Measurements from ENCODE around the gene MAPRE3. TPM values are rescaled to one million over a fixed set of nuclear protein-coding genes. Genes with fewer than 3 reads are reported as not detected.

MAPRE3 gene
- total RNA-seq, 1 experiment from 2014 or later = 11.6 TPM

DNA sequence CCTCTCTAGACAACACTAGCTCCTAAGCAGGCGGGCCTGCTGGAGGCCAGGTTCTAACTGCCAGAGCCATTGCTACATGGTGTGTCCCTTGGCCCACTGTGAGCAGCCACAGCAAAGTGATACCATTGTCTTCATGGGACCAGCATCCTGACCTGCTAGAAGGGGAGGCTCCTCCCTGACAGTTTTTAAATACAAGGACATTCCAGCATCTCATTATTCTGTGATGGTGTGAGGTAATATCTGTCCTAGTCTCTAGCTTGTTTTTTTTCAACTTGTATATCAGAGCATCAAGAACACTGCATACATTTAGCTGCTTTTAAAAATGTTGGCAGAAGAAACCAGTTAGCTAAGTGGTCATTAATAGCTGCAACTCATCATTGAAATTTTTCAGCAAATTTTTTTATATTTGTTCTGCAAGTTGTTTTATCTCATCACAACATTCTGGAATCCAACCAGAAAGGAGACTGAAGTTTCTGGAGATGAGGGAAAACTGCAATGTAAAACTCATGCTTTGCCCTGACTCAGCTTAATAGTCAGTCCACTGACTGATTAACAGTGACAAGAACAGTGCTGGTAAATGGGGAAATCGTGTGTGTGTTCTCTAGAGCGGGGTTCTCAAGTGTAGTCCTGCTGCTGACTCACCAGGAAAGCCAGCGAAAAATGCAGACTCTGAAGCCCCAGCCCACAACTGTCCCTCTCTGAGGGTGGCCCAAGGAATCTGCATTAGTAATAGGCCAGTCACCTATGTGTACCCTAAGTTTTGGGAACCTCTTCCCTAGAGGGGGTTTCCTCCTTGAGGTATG lies 17.8 kb downstream of the MAPRE3 start:
- BruUV-seq (replicated peaks) = no TSS peak
- no peak for TF ChIP-seq POLR2AphosphoS5 (IDR thresholded peaks at IDR 0.05; ENCODE audit: low read depth, low read length)
- TF ChIP-seq, protein P1, sequence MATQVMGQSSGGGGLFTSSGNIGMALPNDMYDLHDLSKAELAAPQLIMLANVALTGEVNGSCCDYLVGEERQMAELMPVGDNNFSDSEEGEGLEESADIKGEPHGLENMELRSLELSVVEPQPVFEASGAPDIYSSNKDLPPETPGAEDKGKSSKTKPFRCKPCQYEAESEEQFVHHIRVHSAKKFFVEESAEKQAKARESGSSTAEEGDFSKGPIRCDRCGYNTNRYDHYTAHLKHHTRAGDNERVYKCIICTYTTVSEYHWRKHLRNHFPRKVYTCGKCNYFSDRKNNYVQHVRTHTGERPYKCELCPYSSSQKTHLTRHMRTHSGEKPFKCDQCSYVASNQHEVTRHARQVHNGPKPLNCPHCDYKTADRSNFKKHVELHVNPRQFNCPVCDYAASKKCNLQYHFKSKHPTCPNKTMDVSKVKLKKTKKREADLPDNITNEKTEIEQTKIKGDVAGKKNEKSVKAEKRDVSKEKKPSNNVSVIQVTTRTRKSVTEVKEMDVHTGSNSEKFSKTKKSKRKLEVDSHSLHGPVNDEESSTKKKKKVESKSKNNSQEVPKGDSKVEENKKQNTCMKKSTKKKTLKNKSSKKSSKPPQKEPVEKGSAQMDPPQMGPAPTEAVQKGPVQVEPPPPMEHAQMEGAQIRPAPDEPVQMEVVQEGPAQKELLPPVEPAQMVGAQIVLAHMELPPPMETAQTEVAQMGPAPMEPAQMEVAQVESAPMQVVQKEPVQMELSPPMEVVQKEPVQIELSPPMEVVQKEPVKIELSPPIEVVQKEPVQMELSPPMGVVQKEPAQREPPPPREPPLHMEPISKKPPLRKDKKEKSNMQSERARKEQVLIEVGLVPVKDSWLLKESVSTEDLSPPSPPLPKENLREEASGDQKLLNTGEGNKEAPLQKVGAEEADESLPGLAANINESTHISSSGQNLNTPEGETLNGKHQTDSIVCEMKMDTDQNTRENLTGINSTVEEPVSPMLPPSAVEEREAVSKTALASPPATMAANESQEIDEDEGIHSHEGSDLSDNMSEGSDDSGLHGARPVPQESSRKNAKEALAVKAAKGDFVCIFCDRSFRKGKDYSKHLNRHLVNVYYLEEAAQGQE (IDR thresholded peaks at IDR 0.05; ENCODE audit: insufficient read depth in 1 of 2, low read depth in 2 of 2, low read length in 1 of 2) = no peak
- TF ChIP-seq SIN3A (IDR thresholded peaks at IDR 0.05; ENCODE audit: borderline replicate concordance, insufficient read depth, low read depth, low read length) = no peak
- TF ChIP-seq, protein P2, sequence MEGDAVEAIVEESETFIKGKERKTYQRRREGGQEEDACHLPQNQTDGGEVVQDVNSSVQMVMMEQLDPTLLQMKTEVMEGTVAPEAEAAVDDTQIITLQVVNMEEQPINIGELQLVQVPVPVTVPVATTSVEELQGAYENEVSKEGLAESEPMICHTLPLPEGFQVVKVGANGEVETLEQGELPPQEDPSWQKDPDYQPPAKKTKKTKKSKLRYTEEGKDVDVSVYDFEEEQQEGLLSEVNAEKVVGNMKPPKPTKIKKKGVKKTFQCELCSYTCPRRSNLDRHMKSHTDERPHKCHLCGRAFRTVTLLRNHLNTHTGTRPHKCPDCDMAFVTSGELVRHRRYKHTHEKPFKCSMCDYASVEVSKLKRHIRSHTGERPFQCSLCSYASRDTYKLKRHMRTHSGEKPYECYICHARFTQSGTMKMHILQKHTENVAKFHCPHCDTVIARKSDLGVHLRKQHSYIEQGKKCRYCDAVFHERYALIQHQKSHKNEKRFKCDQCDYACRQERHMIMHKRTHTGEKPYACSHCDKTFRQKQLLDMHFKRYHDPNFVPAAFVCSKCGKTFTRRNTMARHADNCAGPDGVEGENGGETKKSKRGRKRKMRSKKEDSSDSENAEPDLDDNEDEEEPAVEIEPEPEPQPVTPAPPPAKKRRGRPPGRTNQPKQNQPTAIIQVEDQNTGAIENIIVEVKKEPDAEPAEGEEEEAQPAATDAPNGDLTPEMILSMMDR (IDR thresholded peaks at IDR 0.05) = no peak
- TF ChIP-seq TCF7L2 (IDR thresholded peaks at IDR 0.05; ENCODE audit: low read depth, low read length) = no peak
- CTCF ChIA-PET = no interaction called here
- POLR2A ChIA-PET = interaction anchor here (0.6 kb wide), 1 partner anchor 62 kb away, joined by 3 read pairs; no protein-coding TSS in a partner anchor
- ATAC-seq (no peak), DNase-seq (ENCODE audit: low read depth, low spot score) (no peak)
- Histone ChIP-seq H3K4me1 (ENCODE audit: control insufficient read depth, insufficient read depth, low read length) (no peaks in the 10 kb centered on the region), H3K9me3 (ENCODE audit: control insufficient read depth, insufficient read depth, low read depth, low read length) (no peaks in the 10 kb centered on the region), H3K27ac (ENCODE audit: low read length) (no peak overlapping the region), H3K27me3 (ENCODE audit: control insufficient read depth, insufficient read depth, low read length) (no peaks in the 10 kb centered on the region), H3K36me3 (ENCODE audit: control insufficient read depth, insufficient read depth, low read length) (no peaks in the 10 kb centered on the region), H3K4me3 (ENCODE audit: low read depth in 2 of 2, low read length in 2 of 2) (no peak overlapping the region)
- in situ Hi-C loops (cut with HindIII; ENCODE audit: low pct_unique_long_range_greater_than_20kb, low sequenced_read_pairs) (no loop called here), intact Hi-C loops (cut with micrococcal nuclease; ENCODE audit: unreplicated experiment) (no loop called here)

DNA sequence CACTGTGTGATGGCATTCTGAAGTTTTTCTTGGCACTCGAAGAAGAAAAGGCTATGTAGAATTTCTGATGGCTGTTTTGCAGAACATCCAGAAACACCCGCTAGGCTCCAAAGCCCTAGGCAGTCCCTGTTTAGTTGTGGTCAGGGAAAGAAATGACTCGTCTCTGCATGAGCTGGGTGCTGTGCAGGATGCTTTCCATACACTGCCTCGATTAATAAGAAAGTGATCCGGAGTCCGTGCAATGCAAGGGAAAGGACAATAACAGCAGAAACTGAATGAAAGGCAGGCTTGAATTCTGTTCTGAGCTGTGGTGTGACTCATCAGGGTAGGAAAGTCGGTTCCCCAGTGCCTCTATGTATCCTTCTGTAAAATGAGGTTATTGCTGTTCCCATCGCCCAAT lies 18.7 kb downstream of the MAPRE3 start:
- intact Hi-C loops (cut with micrococcal nuclease; ENCODE audit: unreplicated experiment) = no loop called here
- no TSS peak for BruUV-seq (replicated peaks)

More for the DNA sequence above, 18.7 kb downstream of the MAPRE3 start:
- ChIA-PET POLR2A (no interaction called here), CTCF (no interaction called here)
- Histone ChIP-seq H3K27me3 (ENCODE audit: control insufficient read depth, insufficient read depth, low read length) (no peaks in the 10 kb centered on the region), H3K4me3 (ENCODE audit: low read depth in 2 of 2, low read length in 2 of 2) (no peak overlapping the region), H3K4me1 (ENCODE audit: control insufficient read depth, insufficient read depth, low read length) (no peaks in the 10 kb centered on the region), H3K36me3 (ENCODE audit: control insufficient read depth, insufficient read depth, low read length) (no peaks in the 10 kb centered on the region), H3K27ac (ENCODE audit: low read length) (no peak overlapping the region), H3K9me3 (ENCODE audit: control insufficient read depth, insufficient read depth, low read depth, low read length) (no peaks in the 10 kb centered on the region)
- ATAC-seq (no peak), DNase-seq (ENCODE audit: low read depth, low spot score) (no peak)
- TF ChIP-seq TCF7L2 (IDR thresholded peaks at IDR 0.05; ENCODE audit: low read depth, low read length) (no peak), POLR2AphosphoS5 (IDR thresholded peaks at IDR 0.05; ENCODE audit: low read depth, low read length) (no peak), SIN3A (IDR thresholded peaks at IDR 0.05; ENCODE audit: borderline replicate concordance, insufficient read depth, low read depth, low read length) (no peak)
- TF ChIP-seq, protein P2 (IDR thresholded peaks at IDR 0.05) = no peak
- TF ChIP-seq, protein P1 (IDR thresholded peaks at IDR 0.05; ENCODE audit: insufficient read depth in 1 of 2, low read depth in 2 of 2, low read length in 1 of 2) = no peak
- in situ Hi-C loops (cut with HindIII; ENCODE audit: low pct_unique_long_range_greater_than_20kb, low sequenced_read_pairs) = no loop called here
